ENCODE results near the gene LSM7. TPM values are rescaled to one million over a fixed set of nuclear protein-coding genes. Genes with fewer than 3 reads are reported as not detected.

The LSM7 gene
- polyA plus RNA-seq, 3 donors: 71.4 to 119 (median 87.8) TPM

- DNase-seq (ENCODE audit: extremely low read depth in 1 of 11, low read depth in 9 of 11, low spot score in 4 of 11): no peak
Measured at GRCh38 chr19:2332341-2333026, 4.1 kb upstream of the LSM7 start.

GRCh38 chr19:2331601-2332246, 3.3 kb upstream of the LSM7 start:
- DNase-seq (ENCODE audit: extremely low read depth in 1 of 11, low read depth in 9 of 11, low spot score in 4 of 11): no peak

GRCh38 chr19:2330632-2331284, 2.4 kb upstream of the LSM7 start:
- DNase-seq (ENCODE audit: extremely low read depth in 1 of 11, low read depth in 9 of 11, low spot score in 4 of 11): no peak

- no peak for DNase-seq (ENCODE audit: extremely low read depth in 1 of 11, low read depth in 9 of 11, low spot score in 4 of 11)
Measured at GRCh38 chr19:2330255-2330631, 1.9 kb upstream of the LSM7 start.

- DNase-seq (ENCODE audit: extremely low read depth in 1 of 11, low read depth in 9 of 11, low spot score in 4 of 11): no peak
Measured at GRCh38 chr19:2329501-2329916, 1.1 kb upstream of the LSM7 start.

GRCh38 chr19:2329149-2329478, 728 bp upstream of the LSM7 start:
- DNase-seq (ENCODE audit: extremely low read depth in 1 of 11, low read depth in 9 of 11, low spot score in 4 of 11): no peak

GRCh38 chr19:2327773-2328400, 499 bp downstream of the LSM7 start:
- DNase-seq (ENCODE audit: extremely low read depth in 1 of 11, low read depth in 9 of 11, low spot score in 4 of 11): no peak

- no peak for DNase-seq (ENCODE audit: extremely low read depth in 1 of 11, low read depth in 9 of 11, low spot score in 4 of 11)
Measured at GRCh38 chr19:2326699-2327360, 1.6 kb downstream of the LSM7 start.

- no peak for DNase-seq (ENCODE audit: extremely low read depth in 1 of 11, low read depth in 9 of 11, low spot score in 4 of 11)
Measured at GRCh38 chr19:2325281-2326046, 2.9 kb downstream of the LSM7 start.

GRCh38 chr19:2324220-2324948, 4.0 kb downstream of the LSM7 start:
- DNase-seq (ENCODE audit: extremely low read depth in 1 of 11, low read depth in 9 of 11, low spot score in 4 of 11): no peak

- DNase-seq (ENCODE audit: extremely low read depth in 1 of 11, low read depth in 9 of 11, low spot score in 4 of 11): no peak
Measured at GRCh38 chr19:2323707-2324106, 4.7 kb downstream of the LSM7 start.

- DNase-seq (ENCODE audit: extremely low read depth in 1 of 11, low read depth in 9 of 11, low spot score in 4 of 11): no peak
Measured at GRCh38 chr19:2321565-2322283, 6.7 kb downstream of the LSM7 start.

GRCh38 chr19:2320939-2321338, 7.4 kb downstream of the LSM7 start:
- DNase-seq (ENCODE audit: extremely low read depth in 1 of 11, low read depth in 9 of 11, low spot score in 4 of 11): no peak

- DNase-seq (ENCODE audit: extremely low read depth in 1 of 11, low read depth in 9 of 11, low spot score in 4 of 11): no peak
Measured at GRCh38 chr19:2320049-2320448, 8.3 kb downstream of the LSM7 start.

- DNase-seq (ENCODE audit: extremely low read depth in 1 of 11, low read depth in 9 of 11, low spot score in 4 of 11): no peak
Measured at GRCh38 chr19:2319551-2319950, 8.8 kb downstream of the LSM7 start.

GRCh38 chr19:2318923-2319322, 9.5 kb downstream of the LSM7 start:
- DNase-seq (ENCODE audit: extremely low read depth in 1 of 11, low read depth in 9 of 11, low spot score in 4 of 11): no peak

GRCh38 chr19:2317756-2318155, 10.6 kb downstream of the LSM7 start:
- no peak for DNase-seq (ENCODE audit: extremely low read depth in 1 of 11, low read depth in 9 of 11, low spot score in 4 of 11)

- DNase-seq (ENCODE audit: extremely low read depth in 1 of 11, low read depth in 9 of 11, low spot score in 4 of 11): no peak
Measured at GRCh38 chr19:2317300-2317699, 11.1 kb downstream of the LSM7 start.

Data from renal cortex interstitium (tissue), 11 donors.